GM12874 (cell line): ENCODE data around the gene PHYKPL.

Source experiments
- CTCF ChIP-seq: IDR thresholded peaks from 2 replicates; pipeline ENCODE4 v1.5.1; 2011; ENCODE audit warnings: low read depth, mild to moderate bottlenecking, control low read depth, low read length, moderate library complexity; ENCODE audit not compliant: insufficient read depth

PHYKPL gene

GRCh38 chr5:178261666-178262600 lies 29.3 kb upstream of the PHYKPL start:
- no peak for TF ChIP-seq CTCF

GRCh38 chr5:178259623-178260536 lies 27.3 kb upstream of the PHYKPL start:
- TF ChIP-seq CTCF: no peak

DNA sequence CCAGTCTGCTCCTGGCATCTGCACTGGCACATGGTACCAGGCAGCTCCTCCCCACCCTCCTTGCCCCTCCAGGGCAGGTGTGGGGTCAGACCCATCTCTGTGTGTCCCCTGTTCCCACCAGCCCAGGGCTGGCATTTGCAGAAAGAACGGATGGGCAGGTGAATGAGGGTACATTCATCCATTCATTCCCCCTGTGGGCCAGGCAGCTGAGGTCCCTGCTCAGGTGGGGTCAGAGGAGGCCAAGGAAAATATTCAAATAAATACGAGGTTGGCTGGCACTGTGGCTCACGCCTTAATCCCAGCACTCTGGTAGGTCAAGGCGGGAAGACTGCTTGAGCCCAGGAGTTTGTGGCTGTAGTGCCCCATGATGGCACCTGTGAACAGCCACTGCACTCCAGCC lies 25.0 kb upstream of the PHYKPL start:
- no peak for TF ChIP-seq CTCF

DNA sequence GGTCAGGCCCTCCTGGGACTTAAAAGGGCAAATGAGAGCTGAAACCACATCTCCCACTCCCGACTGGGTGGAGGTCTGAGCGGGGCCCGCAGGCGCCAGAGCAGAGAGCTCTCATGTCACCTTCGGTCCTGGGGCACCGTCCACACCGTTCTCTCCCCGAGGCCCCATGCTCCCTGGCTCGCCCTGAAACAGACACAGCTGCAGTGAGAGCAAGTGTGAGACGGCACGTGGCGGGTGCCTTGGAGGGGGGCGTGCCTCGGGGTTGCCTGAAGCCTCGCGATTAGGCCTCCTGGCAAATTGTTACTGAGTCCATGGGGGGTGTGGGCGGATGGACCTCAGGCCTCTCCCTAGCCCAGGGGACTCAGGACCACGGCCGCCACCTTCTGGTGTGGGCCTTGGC lies 24.1 kb upstream of the PHYKPL start:
- TF ChIP-seq CTCF: no peak

DNA sequence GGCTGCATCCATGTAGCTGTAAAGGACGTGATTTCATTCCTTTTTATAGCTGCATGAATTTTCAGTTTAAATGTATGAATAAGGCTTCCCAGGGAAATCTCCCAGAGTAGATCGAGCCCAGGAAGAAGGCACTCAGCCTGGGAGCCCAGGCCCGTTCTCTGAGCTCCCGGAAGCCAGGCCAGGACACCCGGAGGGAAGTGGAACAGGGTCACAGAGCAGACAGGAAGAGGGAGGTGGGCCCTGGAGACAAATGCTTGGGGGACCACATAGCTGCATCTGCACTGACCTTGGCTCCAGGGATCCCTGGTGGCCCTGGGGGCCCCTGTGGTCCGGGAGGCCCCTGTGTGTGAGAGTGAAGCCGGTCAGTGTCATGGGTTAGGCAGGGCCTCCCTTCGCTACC lies 19.7 kb upstream of the PHYKPL start:
- TF ChIP-seq CTCF: no peak

GRCh38 chr5:178250263-178250662 lies 17.7 kb upstream of the PHYKPL start:
- TF ChIP-seq CTCF: no peak
